IPS-18c (cell line): ENCODE measurements around the gene VPS35.
"Not testable (repeated sequence)": the region's sequence is repeated elsewhere in the genome, so short reads cannot be mapped to it uniquely, and the experiment has no call there.

ENCODE experiments used
- H3K4me3 ChIP-seq: 2 replicates; pipeline ENCODE4 v1.7.0; 2013; ENCODE audit warnings: low read depth, mild to moderate bottlenecking, low read length, moderate library complexity; ENCODE audit not compliant: insufficient read depth
- H3K9me3 ChIP-seq: one replicate; pipeline ENCODE4 v1.6.1; 2013; ENCODE audit warnings: mild to moderate bottlenecking, low read length, moderate library complexity; ENCODE audit not compliant: control insufficient read depth, insufficient read depth

VPS35 gene

DNA sequence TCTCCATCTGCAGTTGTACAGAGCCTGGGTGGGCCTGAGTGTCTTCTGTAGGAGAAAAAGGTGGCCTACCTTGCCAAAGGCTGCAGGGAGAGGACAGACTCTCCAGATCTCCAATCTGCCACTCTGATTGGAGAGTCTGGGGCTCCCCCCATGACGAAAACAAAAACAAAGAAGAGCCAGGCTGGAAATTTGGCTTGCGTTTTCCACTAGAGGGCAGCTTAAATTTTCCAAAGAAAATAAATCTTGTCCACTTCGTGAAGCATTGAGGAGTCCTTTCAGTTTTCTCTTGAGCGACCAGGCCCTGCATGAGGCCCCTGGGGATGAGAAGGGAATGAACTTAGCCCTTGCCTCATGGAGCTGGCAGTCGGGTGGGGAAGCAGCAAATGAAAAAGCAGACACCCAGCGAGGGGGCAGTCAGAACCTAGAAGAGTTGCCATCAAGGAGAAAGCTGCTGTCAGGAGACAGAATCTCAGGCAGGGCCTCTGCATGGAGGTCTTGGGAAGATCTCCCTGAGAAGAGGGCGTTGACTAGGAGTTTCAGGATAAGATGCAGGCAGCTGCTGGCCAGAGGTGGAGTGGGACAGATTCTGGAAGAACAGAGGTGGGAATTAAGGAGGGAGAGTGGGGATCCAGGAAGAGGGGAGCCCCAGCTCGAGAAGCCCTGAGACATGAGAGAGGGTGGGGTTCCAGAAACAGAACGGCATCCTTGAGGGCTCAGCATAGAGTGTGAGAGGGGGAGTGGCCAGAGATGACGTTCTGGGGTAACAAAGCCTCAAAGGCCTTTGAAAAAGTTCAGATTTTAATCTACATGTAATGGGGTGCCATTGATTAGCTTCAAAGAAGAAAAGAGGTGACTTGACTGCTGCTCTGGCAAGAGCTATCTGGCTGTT lies 59.4 kb downstream of the VPS35 start:
- H3K4me3 ChIP-seq: no peak overlapping the region

DNA sequence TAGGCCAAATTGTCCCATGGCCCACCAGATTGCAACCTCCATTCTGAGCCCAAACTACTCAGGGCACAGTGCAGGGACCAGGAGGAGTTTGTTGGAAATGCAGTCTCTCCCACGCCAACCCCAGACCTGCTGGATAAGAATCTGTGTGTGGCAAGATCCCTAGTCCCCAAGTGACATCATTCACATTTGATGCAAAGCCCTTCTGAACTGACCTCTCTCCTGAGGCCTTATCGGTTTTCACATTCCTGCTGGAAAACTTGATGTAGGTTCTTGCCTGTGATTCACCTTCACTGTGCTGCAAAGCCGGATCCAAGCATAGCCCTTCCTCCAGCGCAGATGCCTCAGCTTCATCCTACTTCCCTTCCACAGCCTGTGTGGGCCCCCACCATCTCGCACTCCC lies 61.2 kb downstream of the VPS35 start:
- Histone ChIP-seq H3K4me3 (no peak overlapping the region), H3K9me3 (no peaks in the 10 kb centered on the region)

More for the DNA sequence above, 59.4 kb downstream of the VPS35 start:
- no peaks in the 10 kb centered on the region for H3K9me3 ChIP-seq

DNA sequence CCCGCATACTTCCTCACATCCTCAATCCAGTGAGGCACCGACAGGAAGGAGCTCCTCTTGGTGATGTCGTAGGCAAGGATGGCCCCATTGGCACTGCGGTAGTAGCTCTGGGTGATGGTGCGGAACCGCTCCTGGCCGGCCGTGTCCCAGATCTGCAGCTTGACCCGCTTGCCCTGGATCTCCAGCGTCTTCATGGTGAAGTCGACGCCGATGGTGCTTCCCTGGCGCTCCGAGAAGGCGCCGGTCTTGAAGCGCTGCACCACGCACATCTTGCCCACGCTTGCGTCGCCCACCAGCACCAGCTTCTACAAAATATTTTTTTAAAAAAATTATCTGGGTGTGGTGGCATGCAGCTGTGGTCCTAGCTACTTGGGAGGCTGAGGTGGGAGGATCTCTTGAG lies 62.3 kb downstream of the VPS35 start:
- H3K4me3 ChIP-seq, H3K9me3 ChIP-seq: not testable (repeated sequence)

DNA sequence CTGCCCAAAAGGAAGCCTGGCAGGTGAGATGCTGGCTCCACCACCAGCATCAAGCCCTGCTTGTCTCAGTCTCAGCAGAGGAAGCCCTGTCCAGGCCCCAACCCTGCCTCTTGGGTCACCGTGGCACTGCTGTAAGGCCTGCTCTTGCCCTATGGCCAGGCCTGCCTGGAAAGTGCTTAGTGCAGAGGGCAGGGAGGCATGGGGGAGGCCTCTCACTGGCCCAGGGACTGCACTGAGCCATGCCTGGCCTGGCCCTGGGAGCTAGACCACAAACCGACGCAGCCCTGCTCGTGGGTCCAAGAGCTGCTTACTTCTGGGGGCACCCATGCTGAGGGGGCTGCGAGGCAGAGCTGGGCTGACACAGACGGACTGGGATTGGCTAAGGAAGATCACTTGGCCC lies 64.1 kb downstream of the VPS35 start:
- not testable (repeated sequence) for H3K4me3 ChIP-seq, H3K9me3 ChIP-seq

DNA sequence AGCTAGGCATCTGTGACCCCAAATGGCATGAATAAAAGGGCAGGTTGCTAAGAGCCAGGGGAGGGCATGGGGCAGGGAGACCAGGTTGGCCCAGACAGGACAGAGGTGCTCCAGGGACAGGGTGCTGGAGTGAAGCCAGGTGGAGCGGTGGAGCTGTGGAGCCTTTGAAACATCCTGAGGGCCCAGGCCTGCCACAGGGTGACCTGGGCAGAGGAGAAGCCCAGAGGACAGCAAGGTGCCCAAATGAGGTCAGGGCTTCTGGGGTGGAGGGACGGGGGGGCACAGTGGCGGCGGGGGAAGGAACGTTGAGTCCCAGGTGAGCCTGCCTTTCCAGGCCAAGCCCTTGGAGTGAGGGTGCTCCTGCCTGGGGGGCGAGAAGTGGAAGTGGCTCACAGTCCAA lies 65.3 kb downstream of the VPS35 start:
- H3K4me3 ChIP-seq, H3K9me3 ChIP-seq: not testable (repeated sequence)

DNA sequence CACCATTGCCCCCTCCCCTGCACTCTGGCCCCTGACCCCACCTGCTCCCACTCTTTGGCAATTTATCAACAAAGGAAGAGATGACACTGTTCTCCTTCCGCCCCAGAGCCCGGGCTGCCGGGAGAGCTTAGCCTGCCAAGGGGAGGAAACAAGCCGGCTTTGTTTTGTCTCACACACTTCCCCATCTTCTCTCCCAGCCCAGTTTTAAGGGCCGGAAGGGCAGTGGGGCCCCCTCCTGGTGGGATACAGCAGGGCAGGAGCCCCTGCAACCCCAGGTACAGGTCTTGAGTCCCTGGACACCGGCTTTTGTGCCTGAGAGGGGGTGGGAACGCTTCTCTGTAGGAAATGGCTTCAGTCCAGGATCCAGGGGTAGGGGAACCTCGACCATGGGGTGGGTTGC lies 65.7 kb downstream of the VPS35 start:
- not testable (repeated sequence) for H3K4me3 ChIP-seq, H3K9me3 ChIP-seq

DNA sequence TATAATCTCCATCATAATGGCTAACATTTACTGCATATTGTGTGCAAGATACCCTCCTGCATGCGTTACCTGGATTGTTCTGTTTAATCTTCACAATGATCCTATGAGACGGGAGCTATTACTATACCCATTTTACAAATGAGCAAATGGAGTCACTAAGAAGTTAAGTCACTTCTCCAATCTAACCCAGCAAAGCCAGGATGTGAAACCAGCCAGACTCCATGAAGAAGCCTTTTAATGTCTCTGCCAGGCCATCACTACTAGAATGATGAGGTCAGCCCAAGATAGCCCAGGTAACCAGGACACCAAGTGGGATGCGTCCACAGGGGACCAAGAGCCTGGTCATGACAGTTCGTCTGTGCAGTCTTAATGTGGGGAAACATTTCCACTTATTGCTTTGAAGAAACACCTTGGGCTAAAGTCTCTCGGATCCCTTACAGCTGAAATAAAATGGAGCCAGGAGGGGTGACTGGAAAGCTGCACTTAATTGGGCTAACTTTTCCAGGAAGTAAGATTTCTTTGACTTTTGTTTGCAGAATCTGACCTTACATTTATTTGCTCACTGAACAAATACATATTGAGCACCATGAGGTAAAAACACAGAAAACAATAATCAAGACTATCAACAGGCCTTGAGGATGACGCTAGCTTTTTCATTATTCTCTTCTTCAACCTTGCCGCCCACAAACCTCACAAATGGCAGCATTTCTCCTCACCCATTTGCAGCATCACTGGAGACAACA lies 66.9 kb downstream of the VPS35 start:
- H3K9me3 ChIP-seq: no peaks in the 10 kb centered on the region
- no peak overlapping the region for H3K4me3 ChIP-seq

DNA sequence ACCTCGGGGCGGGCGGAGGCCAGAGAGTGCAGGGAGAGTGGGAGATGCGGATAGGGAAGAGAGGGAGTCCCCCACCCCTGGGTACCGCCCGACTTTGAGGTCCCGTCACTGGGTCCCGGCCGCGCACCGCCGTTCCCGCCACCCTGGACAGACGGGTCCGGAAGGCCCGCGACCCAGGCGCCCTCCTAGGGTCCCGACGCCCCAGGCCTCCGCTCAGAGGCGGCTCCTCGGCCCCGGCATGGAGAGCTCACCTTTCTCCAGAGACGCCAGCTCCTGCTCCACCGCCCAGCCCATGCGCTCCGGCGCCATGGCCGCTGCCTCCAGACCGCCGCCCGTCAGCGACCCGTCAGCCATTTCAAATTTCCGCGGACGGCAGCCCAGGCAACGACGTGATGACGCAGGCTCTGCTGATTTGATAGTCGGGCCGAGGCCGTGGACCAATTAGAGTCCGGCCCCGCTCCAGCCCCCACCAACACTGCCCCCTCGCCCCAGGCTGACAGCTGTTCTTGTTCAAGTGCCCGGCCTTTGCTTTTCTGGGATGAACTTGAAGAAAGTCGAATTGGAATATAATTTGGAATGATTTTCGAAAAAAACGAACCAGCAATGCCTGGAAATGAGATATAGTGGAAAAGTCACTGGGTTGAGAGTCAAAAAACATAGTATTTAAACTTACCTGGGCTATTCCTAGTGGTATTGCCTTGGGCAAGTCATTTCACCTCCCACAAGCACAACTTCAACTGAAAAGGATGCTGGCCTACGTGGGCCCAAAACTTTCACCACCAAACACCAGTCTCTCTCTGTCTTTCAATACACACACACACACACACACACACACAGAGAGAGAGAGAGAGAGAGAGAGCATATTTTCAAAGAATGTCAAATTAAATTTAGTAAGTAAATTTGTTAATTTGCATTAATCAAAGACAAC lies 67.7 kb downstream of the VPS35 start, which contains the start of gene SHCBP1:
TSS of gene SHCBP1 (minus strand) at position 374 of the 928 bp plus-strand sequence. CDS start at position 354, 20 bp downstream.
- Histone ChIP-seq H3K9me3 (no peaks in the 10 kb centered on the region), H3K4me3 (peak within 1 kb of the TSS; percentile 98)

DNA sequence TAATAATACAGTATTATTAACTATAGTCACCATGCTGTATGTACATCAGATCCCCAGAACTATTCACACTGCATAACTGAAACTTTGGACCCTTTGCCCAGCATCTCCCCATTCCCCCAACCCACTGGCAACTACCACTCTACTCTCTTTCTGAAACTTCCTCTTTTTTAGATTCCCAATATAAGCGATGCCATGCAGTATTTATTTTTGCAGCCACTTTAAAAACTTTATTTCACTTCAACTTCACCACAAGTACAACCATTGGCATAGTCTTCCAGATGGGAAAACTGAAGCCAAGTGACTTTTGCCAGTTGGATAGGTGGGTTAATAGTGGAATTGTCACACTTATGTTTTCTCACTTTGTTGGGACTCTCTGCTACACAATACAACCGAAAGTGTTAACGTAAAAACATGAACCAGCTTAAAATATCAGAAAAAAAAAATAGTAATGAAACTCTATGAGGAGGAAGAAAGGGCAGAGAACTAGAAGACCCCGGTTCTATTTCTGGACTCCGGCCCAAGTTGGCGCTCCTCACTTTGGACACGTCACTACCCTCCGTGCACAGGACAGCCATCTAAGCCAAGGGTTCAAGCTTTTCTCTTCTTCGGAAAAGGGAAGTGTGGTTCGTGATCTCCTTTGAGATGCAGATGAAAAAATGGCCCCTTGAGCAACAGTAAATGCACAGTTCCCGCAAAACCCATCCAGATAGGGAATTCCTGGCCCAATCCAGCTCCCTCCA lies 68.5 kb downstream of the VPS35 start:
- Histone ChIP-seq H3K9me3 (no peaks in the 10 kb centered on the region), H3K4me3 (peak overlapping the region; percentile 98)

DNA sequence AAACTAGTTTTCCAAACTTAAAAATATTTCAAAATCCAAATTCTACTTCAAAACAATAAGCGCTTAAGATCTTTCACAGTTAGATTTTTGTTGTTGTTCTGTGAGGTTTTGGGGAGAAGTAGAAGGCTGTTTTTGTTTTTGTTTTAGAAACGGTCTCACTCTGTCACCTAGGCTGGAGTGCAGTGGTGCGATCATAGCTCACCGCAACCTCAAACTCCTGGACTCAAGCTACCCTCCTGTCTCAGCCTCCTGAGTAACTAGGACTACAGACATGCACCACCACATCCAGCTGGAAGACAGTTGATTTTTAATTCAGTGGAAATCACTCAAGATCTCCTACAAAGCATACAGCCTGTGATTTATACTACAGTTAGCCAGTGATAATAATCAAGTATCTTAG lies 70.5 kb downstream of the VPS35 start:
- Histone ChIP-seq H3K4me3 (no peak overlapping the region), H3K9me3 (no peaks in the 10 kb centered on the region)

DNA sequence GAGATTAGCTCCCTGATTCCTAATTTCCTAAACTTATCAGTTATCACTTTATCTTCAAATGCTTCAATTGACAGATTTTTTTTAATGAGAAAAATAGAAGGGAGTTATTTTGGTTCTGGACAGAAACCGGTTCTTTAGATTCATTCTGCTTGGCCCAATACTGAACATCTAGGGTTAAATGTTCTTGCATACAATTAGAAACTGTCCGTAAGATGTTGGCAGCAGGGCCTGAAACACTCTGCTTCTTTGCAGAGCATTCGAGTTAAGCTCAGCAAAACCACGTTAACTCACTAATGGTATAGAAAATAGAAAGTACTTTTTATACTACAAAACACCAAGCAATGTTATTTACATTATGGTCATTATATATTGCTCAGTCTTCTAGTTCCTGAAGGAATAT lies 75.0 kb downstream of the VPS35 start:
- Histone ChIP-seq H3K4me3 (no peak overlapping the region), H3K9me3 (no peaks in the 10 kb centered on the region)

DNA sequence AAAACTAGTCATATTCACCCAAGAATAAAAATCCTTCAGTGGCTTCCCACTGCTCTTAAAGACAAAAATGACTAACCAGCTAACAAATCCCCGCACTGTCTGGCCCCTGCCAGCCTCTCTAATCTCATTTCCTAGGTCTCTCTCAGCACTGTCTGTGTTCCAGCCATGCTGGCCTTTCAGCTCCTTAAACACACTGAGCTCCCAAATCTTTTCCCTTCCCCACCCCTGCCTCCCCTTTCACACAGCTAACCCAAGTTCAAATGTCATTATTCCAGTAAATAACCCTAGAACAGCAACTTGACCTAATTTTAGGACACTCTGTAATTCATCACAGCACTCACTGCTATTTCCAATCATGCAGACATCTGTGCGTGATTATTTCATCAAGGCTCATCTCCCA lies 75.6 kb downstream of the VPS35 start:
- no peaks in the 10 kb centered on the region for H3K9me3 ChIP-seq
- H3K4me3 ChIP-seq: no peak overlapping the region

DNA sequence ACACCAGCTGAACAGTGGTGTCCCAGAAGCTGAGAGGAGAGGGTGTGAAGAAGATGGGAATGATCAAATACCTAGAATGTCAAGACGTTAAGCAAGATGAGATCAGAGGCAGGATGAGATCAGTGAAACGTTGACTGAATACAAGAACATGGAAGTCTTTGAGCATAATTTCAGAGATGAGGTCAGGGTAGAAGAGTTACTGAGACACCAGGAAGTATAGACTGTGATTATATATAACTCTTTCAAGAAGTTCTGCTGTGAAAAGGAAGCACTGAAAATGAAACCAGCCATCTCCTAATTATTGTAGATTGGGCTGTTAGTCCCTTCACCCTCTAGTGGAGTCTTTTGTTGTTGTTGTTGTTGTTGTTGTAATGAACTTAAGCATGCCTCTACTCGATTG lies 76.9 kb downstream of the VPS35 start:
- no peak overlapping the region for H3K4me3 ChIP-seq
- no peaks in the 10 kb centered on the region for H3K9me3 ChIP-seq

DNA sequence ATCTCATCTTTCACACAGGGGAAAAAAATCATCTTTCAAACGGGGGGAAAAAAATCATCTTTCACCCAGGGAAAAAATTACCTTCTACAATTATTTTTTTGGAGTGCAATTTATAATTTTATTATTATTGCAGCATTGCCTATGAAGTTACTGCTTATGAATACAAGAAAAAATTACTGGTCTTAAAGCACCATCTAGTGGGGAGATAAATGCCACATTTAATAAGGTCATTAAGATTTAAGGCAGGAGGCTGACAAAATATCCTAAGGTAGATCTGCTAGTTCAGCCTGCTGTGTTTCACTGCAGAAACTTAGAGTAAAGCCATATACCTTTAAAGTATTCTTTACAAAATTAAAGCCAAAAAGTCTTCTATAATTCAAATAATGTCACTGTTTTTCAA lies 81.4 kb downstream of the VPS35 start:
- peaks cover 2% of the 10 kb centered on the region for H3K9me3 ChIP-seq
- H3K4me3 ChIP-seq: no peak overlapping the region

DNA sequence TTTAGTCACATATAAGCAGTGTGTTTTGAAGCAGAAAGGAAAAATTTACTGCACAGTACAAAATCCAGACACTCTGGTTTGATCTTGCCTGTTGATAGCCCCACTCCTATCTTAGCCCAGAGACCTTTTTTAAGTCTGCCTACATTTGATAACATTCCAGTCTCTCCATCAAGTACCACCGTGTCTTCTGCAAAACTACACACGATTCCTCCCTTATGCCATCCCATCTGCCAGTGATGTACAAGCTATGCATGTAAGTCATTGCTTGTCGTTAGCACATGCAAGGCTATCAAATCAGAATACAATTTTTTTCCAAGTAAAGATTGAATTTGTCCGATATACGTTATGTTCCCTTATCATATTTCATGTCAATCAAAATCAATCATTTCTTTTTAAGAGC lies 82.7 kb downstream of the VPS35 start:
- Histone ChIP-seq H3K9me3 (peaks cover 2% of the 10 kb centered on the region), H3K4me3 (no peak overlapping the region)
